Activated CD8-positive, alpha-beta T cell treated with anti-CD3 and anti-CD28 coated beads for 36 hours (primary cell): ENCODE results near the gene RGS7BP. TPM values are rescaled to one million over a fixed set of nuclear protein-coding genes. Genes with fewer than 3 reads are reported as not detected.

Experiments used
- ATAC-seq: fragments of 200-7000 bp; cut with Tn5 transposase; one replicate; pipeline ENCODE4 v1.10.0; 2021; ENCODE audit warnings: mild to moderate bottlenecking, moderate library complexity
- CTCF ChIA-PET: fragments of 350-600 bp; sonication (Branson Sonifier 250); formaldehyde crosslinking; loops from one replicate; lab custom pipeline; 2021; ENCODE audit warnings: antibody characterized with exemption; lab: Charles Lee
- POLR2A ChIA-PET: fragments of 350-600 bp; sonication (Branson Sonifier 250); formaldehyde crosslinking; loops from one replicate; lab custom pipeline; 2021; ENCODE audit warnings: antibody characterized with exemption; lab: Charles Lee
- DNase-seq: peaks from one replicate; pipeline ENCODE4 v3.0.0-alpha.2; 2020
- H3K27ac Mint-ChIP-seq: one replicate; pipeline ENCODE4 v1.8.0; 2021; ENCODE audit warnings: mild to moderate bottlenecking, mixed read lengths
- H3K27me3 Mint-ChIP-seq: one replicate; pipeline ENCODE4 v1.8.0; 2021; ENCODE audit warnings: mixed read lengths
- H3K36me3 Mint-ChIP-seq: one replicate; pipeline ENCODE4 v1.8.0; 2021; ENCODE audit warnings: low read depth, mixed read lengths
- H3K4me1 Mint-ChIP-seq: one replicate; pipeline ENCODE4 v1.8.0; 2021; ENCODE audit warnings: low read depth, mixed read lengths
- H3K4me3 Mint-ChIP-seq: one replicate; pipeline ENCODE4 v1.8.0; 2021; ENCODE audit warnings: mild to moderate bottlenecking, moderate library complexity, mixed read lengths
- H3K9me3 Mint-ChIP-seq: one replicate; pipeline ENCODE4 v1.8.0; 2021; ENCODE audit warnings: mixed read lengths
- intact Hi-C: fragments of 100-400 bp; cut with micrococcal nuclease; formaldehyde crosslinking; loops from one replicate; pipeline ENCODE4 v1.10.0; 2022
- total RNA-seq, 2 experiments: library from RNA; stranded (reverse); gene quantifications; one replicate each; pipeline ENCODE4 v1.2.3, GENCODE V29; 2021
- TF ChIP-seq, protein P1 (sequence below): fragments of 200-600 bp; IDR thresholded peaks from one replicate; pipeline ENCODE4 v1.8.0; 2022; ENCODE audit warnings: antibody characterized with exemption, mild to moderate bottlenecking

RGS7BP gene
- total RNA-seq, 2 experiments from 2014 or later, result not detected

DNA sequence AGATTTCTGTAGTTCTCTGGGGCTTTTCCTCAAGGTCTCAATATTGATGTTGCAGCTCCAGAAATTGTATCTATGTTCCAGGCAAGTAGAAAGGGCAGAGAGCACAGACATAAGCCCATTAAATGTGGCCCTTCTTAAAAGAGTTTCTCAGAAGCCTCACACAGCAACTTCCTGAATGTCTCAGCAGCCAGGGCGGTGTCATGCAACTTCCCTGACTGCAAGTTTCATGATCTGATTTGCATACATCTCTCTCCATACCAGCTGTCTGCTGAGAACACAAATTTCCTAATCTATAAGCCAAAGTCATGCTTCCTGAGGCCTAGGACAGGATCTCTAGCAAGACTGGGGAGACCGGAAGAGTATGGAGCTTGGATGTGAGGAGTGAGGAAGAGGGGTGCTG, 13.0 kb downstream of the RGS7BP start:
- POLR2A ChIA-PET, result no interaction called here
- intact Hi-C loops, result no loop called here
- no peak for ATAC-seq

DNA sequence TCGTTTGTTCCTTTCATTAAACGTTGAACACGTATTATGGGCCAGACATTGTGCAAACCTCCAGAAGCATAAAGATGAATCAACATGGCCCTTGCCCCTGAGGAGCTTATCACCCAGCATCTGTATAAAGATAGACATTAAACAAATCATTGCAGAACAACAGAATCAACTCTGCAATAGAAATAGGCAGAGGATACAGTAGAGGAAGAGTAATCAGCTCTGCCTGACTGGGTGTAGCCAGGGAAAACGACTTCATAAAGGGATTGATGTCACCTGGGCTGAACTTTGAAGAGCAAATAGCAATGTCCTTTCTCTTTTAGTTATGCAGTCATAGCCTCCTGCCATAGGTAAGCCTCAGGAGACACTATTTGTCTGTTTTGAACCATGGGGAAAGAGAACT, 13.4 kb downstream of the RGS7BP start:
- Mint-ChIP-seq H3K36me3 (no peaks in the 10 kb centered on the region), H3K27me3 (no peaks in the 10 kb centered on the region), H3K27ac (no peak overlapping the region), H3K9me3 (no peaks in the 10 kb centered on the region), H3K4me1 (no peaks in the 10 kb centered on the region), H3K4me3 (no peak overlapping the region)
- ChIA-PET POLR2A (no interaction called here), CTCF (no interaction called here)
- intact Hi-C loops, result no loop called here
- TF ChIP-seq, protein P1, sequence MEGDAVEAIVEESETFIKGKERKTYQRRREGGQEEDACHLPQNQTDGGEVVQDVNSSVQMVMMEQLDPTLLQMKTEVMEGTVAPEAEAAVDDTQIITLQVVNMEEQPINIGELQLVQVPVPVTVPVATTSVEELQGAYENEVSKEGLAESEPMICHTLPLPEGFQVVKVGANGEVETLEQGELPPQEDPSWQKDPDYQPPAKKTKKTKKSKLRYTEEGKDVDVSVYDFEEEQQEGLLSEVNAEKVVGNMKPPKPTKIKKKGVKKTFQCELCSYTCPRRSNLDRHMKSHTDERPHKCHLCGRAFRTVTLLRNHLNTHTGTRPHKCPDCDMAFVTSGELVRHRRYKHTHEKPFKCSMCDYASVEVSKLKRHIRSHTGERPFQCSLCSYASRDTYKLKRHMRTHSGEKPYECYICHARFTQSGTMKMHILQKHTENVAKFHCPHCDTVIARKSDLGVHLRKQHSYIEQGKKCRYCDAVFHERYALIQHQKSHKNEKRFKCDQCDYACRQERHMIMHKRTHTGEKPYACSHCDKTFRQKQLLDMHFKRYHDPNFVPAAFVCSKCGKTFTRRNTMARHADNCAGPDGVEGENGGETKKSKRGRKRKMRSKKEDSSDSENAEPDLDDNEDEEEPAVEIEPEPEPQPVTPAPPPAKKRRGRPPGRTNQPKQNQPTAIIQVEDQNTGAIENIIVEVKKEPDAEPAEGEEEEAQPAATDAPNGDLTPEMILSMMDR, result no peak
- ATAC-seq (no peak), DNase-seq (no peak)

More for the DNA sequence above, 13.0 kb downstream of the RGS7BP start:
- TF ChIP-seq, protein P1, result no peak
- Mint-ChIP-seq H3K4me1 (no peaks in the 10 kb centered on the region), H3K27me3 (no peaks in the 10 kb centered on the region), H3K27ac (no peak overlapping the region), H3K4me3 (no peak overlapping the region), H3K36me3 (no peaks in the 10 kb centered on the region), H3K9me3 (no peaks in the 10 kb centered on the region)
- DNase-seq, result no peak
- CTCF ChIA-PET, result no interaction called here

DNA sequence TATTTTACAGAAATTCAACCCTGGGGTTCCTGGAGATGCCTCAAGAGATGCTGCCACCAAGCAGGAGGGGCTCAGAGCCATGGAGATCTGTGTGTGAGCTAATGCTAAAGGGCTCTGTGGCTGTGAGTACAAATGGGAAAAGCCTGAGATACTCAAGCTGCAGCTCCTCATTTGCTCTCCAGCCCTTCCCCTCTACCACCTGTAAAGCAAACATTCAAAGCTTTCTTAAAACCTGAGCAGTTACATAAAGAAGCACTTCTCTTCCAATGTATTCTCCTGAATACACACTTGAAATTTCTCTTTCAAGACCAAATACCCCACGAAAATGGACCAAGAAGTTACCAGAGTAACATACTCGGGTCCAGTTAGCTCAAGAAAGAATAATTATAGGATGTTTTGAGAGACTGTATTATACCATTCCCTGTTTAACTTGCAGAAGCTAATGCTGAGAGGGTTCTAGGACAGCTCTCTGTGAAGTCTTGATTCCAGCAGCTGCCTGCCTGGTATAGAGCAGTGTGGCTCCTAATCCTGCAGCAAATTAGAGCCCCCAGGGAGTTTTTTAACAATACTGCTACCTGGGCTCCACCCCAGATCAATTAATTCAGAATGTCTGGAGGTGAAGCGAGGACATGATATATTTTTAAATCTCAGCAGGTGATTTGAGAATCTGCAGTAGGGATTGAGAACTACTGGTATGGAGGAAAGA, 21.1 kb downstream of the RGS7BP start:
- TF ChIP-seq, protein P1, result no peak
- Mint-ChIP-seq H3K4me1 (no peaks in the 10 kb centered on the region), H3K36me3 (no peaks in the 10 kb centered on the region), H3K27ac (no peak overlapping the region), H3K4me3 (no peak overlapping the region), H3K9me3 (no peaks in the 10 kb centered on the region), H3K27me3 (no peaks in the 10 kb centered on the region)
- DNase-seq (no peak), ATAC-seq (no peak)
- intact Hi-C loops, result no loop called here
- CTCF ChIA-PET, result no interaction called here
- POLR2A ChIA-PET, result no interaction called here

DNA sequence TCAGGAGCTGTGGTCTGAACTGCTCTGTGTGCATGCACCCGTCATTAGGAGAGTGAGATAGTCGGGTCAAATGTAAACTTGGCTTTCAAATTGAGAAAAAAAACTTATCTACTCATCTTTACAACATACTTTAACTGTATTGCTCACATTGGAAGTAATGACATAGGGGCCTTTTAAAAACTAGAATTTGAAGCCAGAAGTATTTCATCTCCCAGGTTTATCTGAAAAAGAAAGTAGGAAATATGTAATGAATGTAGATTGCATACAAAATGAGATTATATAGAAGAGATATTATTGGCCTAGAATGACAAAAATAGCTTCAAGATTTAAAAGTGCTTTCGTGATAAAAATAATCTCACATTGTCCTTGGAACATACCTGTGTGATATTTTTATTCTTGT, 24.3 kb downstream of the RGS7BP start:
- CTCF ChIA-PET, result no interaction called here
- H3K9me3 Mint-ChIP-seq, result no peaks in the 10 kb centered on the region
- POLR2A ChIA-PET, result no interaction called here
- no peak overlapping the region for H3K27ac Mint-ChIP-seq
- ATAC-seq (no peak), DNase-seq (no peak)
- TF ChIP-seq, protein P1, result no peak
- H3K4me1 Mint-ChIP-seq, result no peaks in the 10 kb centered on the region
- no peak overlapping the region for H3K4me3 Mint-ChIP-seq
- no peaks in the 10 kb centered on the region for H3K36me3 Mint-ChIP-seq
- intact Hi-C loops, result no loop called here
- no peaks in the 10 kb centered on the region for H3K27me3 Mint-ChIP-seq

DNA sequence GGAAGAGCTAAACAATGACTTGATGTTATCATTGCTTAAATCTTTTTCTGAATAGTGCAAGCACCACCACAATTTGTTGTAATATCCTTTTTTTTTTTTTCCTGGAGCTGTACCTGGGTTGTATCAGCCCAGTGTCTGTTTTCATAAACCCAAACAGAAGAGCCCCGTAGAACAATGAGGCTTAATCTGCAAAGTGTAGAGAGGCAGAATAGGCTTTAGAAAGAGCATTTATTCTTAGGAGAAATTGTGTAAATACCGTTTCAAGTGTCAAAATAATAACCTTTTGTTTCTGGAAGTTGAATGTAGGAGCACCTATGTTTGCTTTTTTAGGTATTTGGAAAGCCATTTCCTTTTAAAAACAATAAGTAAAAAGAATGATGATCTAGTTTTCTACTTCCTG, 26.4 kb downstream of the RGS7BP start:
- Mint-ChIP-seq H3K27ac (no peak overlapping the region), H3K36me3 (no peaks in the 10 kb centered on the region), H3K27me3 (no peaks in the 10 kb centered on the region), H3K9me3 (no peaks in the 10 kb centered on the region), H3K4me1 (no peaks in the 10 kb centered on the region), H3K4me3 (no peak overlapping the region)
- TF ChIP-seq, protein P1, result no peak
- CTCF ChIA-PET, result no interaction called here
- intact Hi-C loops, result no loop called here
- POLR2A ChIA-PET, result no interaction called here
- DNase-seq (no peak), ATAC-seq (no peak)
